ENCODE measurements around the gene ENO4. TPM values are rescaled to one million over a fixed set of nuclear protein-coding genes. Genes with fewer than 3 reads are reported as not detected.

The ENO4 gene
- total and polyA plus RNA-seq, 2 experiments from 2014 or later = 0.24 to 0.44 TPM

DNA sequence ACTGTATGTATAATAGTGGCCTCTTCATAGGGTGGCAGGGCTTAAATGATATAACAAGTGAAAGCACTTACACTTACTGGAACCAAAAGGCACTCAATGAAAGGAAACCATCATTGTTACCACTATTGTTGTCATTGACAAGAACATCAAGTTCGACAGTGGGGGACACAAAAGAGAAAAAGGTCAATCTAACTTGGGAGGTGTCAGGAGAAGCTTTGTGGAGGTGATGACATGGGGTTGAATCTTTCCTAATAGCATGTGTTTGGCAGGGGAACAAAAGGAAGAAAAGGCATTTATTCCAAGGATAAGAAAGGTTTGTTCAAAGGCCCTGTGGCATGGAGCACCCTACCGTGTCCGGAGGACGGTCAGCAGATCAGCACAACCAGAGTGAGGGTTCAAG, 18.2 kb upstream of the ENO4 start:
- Mint-ChIP-seq H3K4me1 (peaks cover 43% of the 10 kb centered on the region), H3K4me3 (no peak overlapping the region), H3K36me3 (ENCODE audit: low read depth) (no peaks in the 10 kb centered on the region), H3K27ac (no peak overlapping the region), H3K9me3 (no peaks in the 10 kb centered on the region), H3K27me3 (ENCODE audit: insufficient read depth, low read depth, poor library complexity) (peaks cover 8% of the 10 kb centered on the region)
- H3K27me3 ChIP-seq (ENCODE audit: insufficient read depth) = no peaks in the 10 kb centered on the region
- DNase-seq (ENCODE audit: low spot score) (no peak), ATAC-seq (no peak)
- H3K79me2 ChIP-seq (replicated peaks; ENCODE audit: insufficient read depth) = no peaks in the 10 kb centered on the region
- no peaks in the 10 kb centered on the region; the same call in 1 of the 2 replicates for H3F3A ChIP-seq (replicated peaks; ENCODE audit: low read depth)
- TF ChIP-seq EZH2phosphoT487 (IDR thresholded peaks at IDR 0.05; ENCODE audit: unreplicated experiment) (no peak), STAT1 (IDR thresholded peaks at IDR 0.05; ENCODE audit: unreplicated experiment) (no peak), NANOG (IDR thresholded peaks at IDR 0.05; ENCODE audit: borderline replicate concordance) (no peak), EZH2 (IDR thresholded peaks at IDR 0.05; ENCODE audit: low read depth, unreplicated experiment) (no peak), ZNF331 (CRISPR knock-in tag; IDR thresholded peaks at IDR 0.05; ENCODE audit: low read depth) (no peak), CREB1 (CRISPR knock-in tag; IDR thresholded peaks at IDR 0.05; ENCODE audit: low read depth) (no peak), ZNF114 (CRISPR knock-in tag; IDR thresholded peaks at IDR 0.05) (no peak), POLR2AphosphoS5 (IDR thresholded peaks at IDR 0.05; ENCODE audit: low read depth) (no peak), JUNB (IDR thresholded peaks at IDR 0.05; ENCODE audit: unreplicated experiment) (no peak)
- TF ChIP-seq, protein P1, sequence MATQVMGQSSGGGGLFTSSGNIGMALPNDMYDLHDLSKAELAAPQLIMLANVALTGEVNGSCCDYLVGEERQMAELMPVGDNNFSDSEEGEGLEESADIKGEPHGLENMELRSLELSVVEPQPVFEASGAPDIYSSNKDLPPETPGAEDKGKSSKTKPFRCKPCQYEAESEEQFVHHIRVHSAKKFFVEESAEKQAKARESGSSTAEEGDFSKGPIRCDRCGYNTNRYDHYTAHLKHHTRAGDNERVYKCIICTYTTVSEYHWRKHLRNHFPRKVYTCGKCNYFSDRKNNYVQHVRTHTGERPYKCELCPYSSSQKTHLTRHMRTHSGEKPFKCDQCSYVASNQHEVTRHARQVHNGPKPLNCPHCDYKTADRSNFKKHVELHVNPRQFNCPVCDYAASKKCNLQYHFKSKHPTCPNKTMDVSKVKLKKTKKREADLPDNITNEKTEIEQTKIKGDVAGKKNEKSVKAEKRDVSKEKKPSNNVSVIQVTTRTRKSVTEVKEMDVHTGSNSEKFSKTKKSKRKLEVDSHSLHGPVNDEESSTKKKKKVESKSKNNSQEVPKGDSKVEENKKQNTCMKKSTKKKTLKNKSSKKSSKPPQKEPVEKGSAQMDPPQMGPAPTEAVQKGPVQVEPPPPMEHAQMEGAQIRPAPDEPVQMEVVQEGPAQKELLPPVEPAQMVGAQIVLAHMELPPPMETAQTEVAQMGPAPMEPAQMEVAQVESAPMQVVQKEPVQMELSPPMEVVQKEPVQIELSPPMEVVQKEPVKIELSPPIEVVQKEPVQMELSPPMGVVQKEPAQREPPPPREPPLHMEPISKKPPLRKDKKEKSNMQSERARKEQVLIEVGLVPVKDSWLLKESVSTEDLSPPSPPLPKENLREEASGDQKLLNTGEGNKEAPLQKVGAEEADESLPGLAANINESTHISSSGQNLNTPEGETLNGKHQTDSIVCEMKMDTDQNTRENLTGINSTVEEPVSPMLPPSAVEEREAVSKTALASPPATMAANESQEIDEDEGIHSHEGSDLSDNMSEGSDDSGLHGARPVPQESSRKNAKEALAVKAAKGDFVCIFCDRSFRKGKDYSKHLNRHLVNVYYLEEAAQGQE (IDR thresholded peaks at IDR 0.05; ENCODE audit: unreplicated experiment) = no peak
- TF ChIP-seq, protein P2, sequence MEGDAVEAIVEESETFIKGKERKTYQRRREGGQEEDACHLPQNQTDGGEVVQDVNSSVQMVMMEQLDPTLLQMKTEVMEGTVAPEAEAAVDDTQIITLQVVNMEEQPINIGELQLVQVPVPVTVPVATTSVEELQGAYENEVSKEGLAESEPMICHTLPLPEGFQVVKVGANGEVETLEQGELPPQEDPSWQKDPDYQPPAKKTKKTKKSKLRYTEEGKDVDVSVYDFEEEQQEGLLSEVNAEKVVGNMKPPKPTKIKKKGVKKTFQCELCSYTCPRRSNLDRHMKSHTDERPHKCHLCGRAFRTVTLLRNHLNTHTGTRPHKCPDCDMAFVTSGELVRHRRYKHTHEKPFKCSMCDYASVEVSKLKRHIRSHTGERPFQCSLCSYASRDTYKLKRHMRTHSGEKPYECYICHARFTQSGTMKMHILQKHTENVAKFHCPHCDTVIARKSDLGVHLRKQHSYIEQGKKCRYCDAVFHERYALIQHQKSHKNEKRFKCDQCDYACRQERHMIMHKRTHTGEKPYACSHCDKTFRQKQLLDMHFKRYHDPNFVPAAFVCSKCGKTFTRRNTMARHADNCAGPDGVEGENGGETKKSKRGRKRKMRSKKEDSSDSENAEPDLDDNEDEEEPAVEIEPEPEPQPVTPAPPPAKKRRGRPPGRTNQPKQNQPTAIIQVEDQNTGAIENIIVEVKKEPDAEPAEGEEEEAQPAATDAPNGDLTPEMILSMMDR (conservative IDR thresholded peaks at IDR 0.05; ENCODE audit: low read depth in 2 of 2) = no peak
- TF ChIP-seq, protein P3, sequence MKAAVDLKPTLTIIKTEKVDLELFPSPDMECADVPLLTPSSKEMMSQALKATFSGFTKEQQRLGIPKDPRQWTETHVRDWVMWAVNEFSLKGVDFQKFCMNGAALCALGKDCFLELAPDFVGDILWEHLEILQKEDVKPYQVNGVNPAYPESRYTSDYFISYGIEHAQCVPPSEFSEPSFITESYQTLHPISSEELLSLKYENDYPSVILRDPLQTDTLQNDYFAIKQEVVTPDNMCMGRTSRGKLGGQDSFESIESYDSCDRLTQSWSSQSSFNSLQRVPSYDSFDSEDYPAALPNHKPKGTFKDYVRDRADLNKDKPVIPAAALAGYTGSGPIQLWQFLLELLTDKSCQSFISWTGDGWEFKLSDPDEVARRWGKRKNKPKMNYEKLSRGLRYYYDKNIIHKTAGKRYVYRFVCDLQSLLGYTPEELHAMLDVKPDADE (IDR thresholded peaks at IDR 0.05) = no peak
- TF ChIP-seq, protein P4, sequence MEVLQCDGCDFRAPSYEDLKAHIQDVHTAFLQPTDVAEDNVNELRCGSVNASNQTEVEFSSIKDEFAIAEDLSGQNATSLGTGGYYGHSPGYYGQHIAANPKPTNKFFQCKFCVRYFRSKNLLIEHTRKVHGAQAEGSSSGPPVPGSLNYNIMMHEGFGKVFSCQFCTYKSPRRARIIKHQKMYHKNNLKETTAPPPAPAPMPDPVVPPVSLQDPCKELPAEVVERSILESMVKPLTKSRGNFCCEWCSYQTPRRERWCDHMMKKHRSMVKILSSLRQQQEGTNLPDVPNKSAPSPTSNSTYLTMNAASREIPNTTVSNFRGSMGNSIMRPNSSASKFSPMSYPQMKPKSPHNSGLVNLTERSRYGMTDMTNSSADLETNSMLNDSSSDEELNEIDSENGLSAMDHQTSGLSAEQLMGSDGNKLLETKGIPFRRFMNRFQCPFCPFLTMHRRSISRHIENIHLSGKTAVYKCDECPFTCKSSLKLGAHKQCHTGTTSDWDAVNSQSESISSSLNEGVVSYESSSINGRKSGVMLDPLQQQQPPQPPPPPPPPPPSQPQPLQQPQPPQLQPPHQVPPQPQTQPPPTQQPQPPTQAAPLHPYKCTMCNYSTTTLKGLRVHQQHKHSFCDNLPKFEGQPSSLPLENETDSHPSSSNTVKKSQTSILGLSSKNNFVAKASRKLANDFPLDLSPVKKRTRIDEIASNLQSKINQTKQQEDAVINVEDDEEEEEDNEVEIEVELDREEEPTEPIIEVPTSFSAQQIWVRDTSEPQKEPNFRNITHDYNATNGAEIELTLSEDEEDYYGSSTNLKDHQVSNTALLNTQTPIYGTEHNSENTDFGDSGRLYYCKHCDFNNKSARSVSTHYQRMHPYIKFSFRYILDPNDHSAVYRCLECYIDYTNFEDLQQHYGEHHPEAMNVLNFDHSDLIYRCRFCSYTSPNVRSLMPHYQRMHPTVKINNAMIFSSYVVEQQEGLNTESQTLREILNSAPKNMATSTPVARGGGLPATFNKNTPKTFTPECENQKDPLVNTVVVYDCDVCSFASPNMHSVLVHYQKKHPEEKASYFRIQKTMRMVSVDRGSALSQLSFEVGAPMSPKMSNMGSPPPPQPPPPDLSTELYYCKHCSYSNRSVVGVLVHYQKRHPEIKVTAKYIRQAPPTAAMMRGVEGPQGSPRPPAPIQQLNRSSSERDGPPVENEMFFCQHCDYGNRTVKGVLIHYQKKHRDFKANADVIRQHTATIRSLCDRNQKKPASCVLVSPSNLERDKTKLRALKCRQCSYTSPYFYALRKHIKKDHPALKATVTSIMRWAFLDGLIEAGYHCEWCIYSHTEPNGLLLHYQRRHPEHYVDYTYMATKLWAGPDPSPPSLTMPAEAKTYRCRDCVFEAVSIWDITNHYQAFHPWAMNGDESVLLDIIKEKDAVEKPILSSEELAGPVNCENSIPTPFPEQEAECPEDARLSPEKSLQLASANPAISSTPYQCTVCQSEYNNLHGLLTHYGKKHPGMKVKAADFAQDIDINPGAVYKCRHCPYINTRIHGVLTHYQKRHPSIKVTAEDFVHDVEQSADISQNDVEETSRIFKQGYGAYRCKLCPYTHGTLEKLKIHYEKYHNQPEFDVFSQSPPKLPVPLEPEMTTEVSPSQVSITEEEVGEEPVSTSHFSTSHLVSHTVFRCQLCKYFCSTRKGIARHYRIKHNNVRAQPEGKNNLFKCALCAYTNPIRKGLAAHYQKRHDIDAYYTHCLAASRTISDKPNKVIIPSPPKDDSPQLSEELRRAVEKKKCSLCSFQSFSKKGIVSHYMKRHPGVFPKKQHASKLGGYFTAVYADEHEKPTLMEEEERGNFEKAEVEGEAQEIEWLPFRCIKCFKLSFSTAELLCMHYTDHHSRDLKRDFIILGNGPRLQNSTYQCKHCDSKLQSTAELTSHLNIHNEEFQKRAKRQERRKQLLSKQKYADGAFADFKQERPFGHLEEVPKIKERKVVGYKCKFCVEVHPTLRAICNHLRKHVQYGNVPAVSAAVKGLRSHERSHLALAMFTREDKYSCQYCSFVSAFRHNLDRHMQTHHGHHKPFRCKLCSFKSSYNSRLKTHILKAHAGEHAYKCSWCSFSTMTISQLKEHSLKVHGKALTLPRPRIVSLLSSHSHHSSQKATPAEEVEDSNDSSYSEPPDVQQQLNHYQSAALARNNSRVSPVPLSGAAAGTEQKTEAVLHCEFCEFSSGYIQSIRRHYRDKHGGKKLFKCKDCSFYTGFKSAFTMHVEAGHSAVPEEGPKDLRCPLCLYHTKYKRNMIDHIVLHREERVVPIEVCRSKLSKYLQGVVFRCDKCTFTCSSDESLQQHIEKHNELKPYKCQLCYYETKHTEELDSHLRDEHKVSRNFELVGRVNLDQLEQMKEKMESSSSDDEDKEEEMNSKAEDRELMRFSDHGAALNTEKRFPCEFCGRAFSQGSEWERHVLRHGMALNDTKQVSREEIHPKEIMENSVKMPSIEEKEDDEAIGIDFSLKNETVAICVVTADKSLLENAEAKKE (CRISPR knock-in tag; IDR thresholded peaks at IDR 0.05) = no peak
- H3K4me2 ChIP-seq = no peak overlapping the region
- no peaks in the 10 kb centered on the region for H3K36me3 ChIP-seq (ENCODE audit: insufficient read depth)
- no peak overlapping the region for H3K27ac ChIP-seq (ENCODE audit: low read depth)
- H3K4me1 ChIP-seq (ENCODE audit: insufficient read depth) = peaks cover 42% of the 10 kb centered on the region
- no peaks in the 10 kb centered on the region for H4K20me1 ChIP-seq (replicated peaks; ENCODE audit: insufficient read depth)
- no peaks in the 10 kb centered on the region for H3K9me2 ChIP-seq (ENCODE audit: insufficient read depth)
- H3K4me3 ChIP-seq = no peak overlapping the region
- no peak overlapping the region for H2AFZ ChIP-seq
